Measurements from ENCODE around the gene PLD4.

PLD4 gene

DNA sequence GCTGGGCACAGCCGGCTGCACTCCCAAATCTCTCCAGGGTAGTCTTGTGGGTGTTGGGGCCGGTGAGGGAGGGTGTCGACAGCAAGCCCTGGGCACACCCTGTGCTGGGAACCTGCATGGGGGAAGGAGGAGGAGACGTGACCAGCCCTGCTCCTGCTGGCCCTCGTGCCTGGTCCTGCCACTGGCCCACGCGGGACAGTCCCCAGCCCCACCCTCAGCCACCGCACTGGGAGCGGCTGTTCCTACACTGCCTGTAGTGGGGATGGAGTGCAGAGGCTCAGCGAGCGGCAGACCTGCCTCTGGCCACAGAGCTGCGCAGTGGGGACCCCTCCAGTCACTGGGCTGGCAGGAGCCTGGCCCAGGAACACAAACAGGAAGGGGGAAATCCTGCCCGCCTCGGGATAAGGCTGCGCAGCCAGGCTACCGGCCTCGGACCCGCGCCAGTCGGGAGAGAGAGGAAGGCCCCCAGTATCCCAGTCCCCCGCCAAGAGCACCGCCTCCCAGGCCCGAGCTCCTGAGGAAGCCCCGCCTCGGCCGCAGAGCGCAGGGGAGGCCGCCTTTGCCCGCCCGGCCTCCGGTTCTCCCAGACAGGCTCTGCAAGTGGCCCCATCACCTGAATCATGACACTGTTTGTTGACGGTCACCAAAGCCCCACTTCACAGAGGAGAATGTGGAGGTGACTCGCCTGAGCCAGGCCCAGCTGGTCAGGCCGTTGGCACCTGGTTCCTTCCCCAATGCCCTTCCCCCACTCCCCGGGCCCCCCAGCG lies 42.9 kb downstream of the PLD4 start:
- Histone ChIP-seq H3K4me3 (ENCODE audit: low read depth in 1 of 2, low read length in 2 of 2) (no peak overlapping the region), H3K9me3 (ENCODE audit: insufficient read depth, low read length, severe bottlenecking) (no peaks in the 10 kb centered on the region), H3K9ac (ENCODE audit: low read depth, low read length) (no peak overlapping the region), H3K79me2 (ENCODE audit: insufficient read depth, low read length) (no peaks in the 10 kb centered on the region), H4K20me1 (ENCODE audit: insufficient read depth, low read length) (peaks cover 4% of the 10 kb centered on the region), H3K27ac (ENCODE audit: low read length) (no peak overlapping the region), H3K4me2 (ENCODE audit: insufficient read depth, low read length) (no peak overlapping the region), H2AFZ (ENCODE audit: low read depth, low read length) (no peak overlapping the region), H3K27me3 (ENCODE audit: insufficient read depth, low read length, poor library complexity) (no peaks in the 10 kb centered on the region), H3K4me1 (ENCODE audit: insufficient read depth, low read length) (no peaks in the 10 kb centered on the region), H3K36me3 (ENCODE audit: insufficient read depth, low read length) (no peaks in the 10 kb centered on the region)
- ATAC-seq (ENCODE audit: insufficient read depth, low read depth) (no peak), DNase-seq (no peak)
- TF ChIP-seq, protein P1, sequence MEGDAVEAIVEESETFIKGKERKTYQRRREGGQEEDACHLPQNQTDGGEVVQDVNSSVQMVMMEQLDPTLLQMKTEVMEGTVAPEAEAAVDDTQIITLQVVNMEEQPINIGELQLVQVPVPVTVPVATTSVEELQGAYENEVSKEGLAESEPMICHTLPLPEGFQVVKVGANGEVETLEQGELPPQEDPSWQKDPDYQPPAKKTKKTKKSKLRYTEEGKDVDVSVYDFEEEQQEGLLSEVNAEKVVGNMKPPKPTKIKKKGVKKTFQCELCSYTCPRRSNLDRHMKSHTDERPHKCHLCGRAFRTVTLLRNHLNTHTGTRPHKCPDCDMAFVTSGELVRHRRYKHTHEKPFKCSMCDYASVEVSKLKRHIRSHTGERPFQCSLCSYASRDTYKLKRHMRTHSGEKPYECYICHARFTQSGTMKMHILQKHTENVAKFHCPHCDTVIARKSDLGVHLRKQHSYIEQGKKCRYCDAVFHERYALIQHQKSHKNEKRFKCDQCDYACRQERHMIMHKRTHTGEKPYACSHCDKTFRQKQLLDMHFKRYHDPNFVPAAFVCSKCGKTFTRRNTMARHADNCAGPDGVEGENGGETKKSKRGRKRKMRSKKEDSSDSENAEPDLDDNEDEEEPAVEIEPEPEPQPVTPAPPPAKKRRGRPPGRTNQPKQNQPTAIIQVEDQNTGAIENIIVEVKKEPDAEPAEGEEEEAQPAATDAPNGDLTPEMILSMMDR (IDR thresholded peaks at IDR 0.05; ENCODE audit: borderline replicate concordance, extremely low read depth, low read length, poor library complexity, severe bottlenecking), result no peak
- TF ChIP-seq EZH2 (IDR thresholded peaks at IDR 0.05; ENCODE audit: borderline replicate concordance, low read depth, low read length, severe bottlenecking), result no peak

DNA sequence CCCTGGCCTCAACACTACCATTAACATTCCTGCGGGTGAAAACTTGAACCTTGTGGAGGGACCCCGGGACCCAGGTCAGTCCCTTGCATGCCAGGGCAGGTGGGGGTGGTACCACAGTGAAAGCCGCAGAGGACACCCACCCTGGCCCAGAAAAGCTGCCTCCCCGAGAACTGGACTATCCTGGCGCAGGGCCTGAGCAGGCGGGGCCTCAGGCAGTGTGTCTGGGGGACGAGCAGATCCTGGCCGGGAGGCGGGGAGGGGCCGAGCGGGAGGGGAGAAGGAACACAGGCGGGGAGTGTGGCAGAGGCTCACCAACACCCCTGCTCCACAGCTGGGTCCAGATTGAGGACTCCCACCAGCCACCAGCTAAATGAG lies 43.5 kb downstream of the PLD4 start:
- H3K27ac ChIP-seq (ENCODE audit: low read length), result no peak overlapping the region
- H4K20me1 ChIP-seq (ENCODE audit: insufficient read depth, low read length), result peaks cover 4% of the 10 kb centered on the region
- ATAC-seq (ENCODE audit: insufficient read depth, low read depth) (no peak), DNase-seq (no peak)
- no peaks in the 10 kb centered on the region for H3K79me2 ChIP-seq (ENCODE audit: insufficient read depth, low read length)
- H3K4me2 ChIP-seq (ENCODE audit: insufficient read depth, low read length), result no peak overlapping the region
- H3K9ac ChIP-seq (ENCODE audit: low read depth, low read length), result no peak overlapping the region
- no peak overlapping the region for H3K4me3 ChIP-seq (ENCODE audit: low read depth in 1 of 2, low read length in 2 of 2)
- H3K36me3 ChIP-seq (ENCODE audit: insufficient read depth, low read length), result no peaks in the 10 kb centered on the region
- TF ChIP-seq, protein P1 (IDR thresholded peaks at IDR 0.05; ENCODE audit: borderline replicate concordance, extremely low read depth, low read length, poor library complexity, severe bottlenecking), result no peak
- TF ChIP-seq EZH2 (IDR thresholded peaks at IDR 0.05; ENCODE audit: borderline replicate concordance, low read depth, low read length, severe bottlenecking), result no peak
- H3K9me3 ChIP-seq (ENCODE audit: insufficient read depth, low read length, severe bottlenecking), result no peaks in the 10 kb centered on the region
- H3K27me3 ChIP-seq (ENCODE audit: insufficient read depth, low read length, poor library complexity), result no peaks in the 10 kb centered on the region
- no peak overlapping the region for H2AFZ ChIP-seq (ENCODE audit: low read depth, low read length)
- H3K4me1 ChIP-seq (ENCODE audit: insufficient read depth, low read length), result no peaks in the 10 kb centered on the region

DNA sequence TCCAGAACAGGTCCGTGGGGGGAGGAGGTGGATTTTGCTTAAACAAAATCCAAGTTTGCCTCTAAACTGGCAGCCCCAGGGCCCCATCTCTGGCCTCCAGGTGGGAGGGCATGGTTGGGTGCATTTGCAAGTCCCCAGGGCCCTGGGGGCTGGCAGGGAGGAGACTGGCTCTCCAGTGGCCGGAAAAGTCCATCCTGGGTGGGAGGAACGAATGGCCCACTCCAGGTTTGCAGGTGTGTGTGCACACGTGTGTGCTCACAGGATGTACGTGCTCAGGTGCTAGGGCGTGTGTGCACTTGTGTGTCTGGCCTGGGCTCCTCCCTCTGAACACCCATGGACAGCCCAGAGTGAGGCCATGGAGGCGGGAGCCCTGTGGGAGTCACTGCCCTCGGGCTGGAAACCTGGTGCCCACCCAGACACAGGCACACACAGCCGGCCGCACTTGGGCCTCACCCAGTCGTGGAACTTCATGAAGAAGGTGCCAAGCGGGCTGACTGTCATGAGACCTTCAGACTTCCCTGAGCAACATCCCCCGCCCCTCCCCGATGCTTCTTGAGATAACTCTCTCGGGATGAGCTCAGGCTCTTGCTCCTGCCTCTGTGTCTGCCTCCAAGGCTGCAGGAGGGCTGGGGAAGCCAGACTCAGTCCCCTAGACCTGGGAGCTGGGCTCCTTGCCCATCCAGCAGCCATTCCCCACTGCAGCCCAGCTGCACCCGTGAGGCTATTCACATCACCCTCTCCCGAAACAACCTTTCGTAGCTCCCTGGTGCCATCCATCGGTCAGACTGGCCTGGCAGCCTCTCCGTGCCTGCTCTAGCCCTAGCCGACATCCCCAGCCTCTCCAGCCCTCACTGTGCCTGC lies 44.1 kb downstream of the PLD4 start:
- no peak overlapping the region for H3K9ac ChIP-seq (ENCODE audit: low read depth, low read length)
- no peaks in the 10 kb centered on the region for H3K9me3 ChIP-seq (ENCODE audit: insufficient read depth, low read length, severe bottlenecking)
- no peak overlapping the region for H2AFZ ChIP-seq (ENCODE audit: low read depth, low read length)
- H3K4me2 ChIP-seq (ENCODE audit: insufficient read depth, low read length), result no peak overlapping the region
- H3K27me3 ChIP-seq (ENCODE audit: insufficient read depth, low read length, poor library complexity), result no peaks in the 10 kb centered on the region
- ATAC-seq (ENCODE audit: insufficient read depth, low read depth), result no peak
- no peaks in the 10 kb centered on the region for H3K4me1 ChIP-seq (ENCODE audit: insufficient read depth, low read length)
- no peak for TF ChIP-seq EZH2 (IDR thresholded peaks at IDR 0.05; ENCODE audit: borderline replicate concordance, low read depth, low read length, severe bottlenecking)
- TF ChIP-seq, protein P1 (IDR thresholded peaks at IDR 0.05; ENCODE audit: borderline replicate concordance, extremely low read depth, low read length, poor library complexity, severe bottlenecking), result no peak
- H3K79me2 ChIP-seq (ENCODE audit: insufficient read depth, low read length), result no peaks in the 10 kb centered on the region
- H3K36me3 ChIP-seq (ENCODE audit: insufficient read depth, low read length), result no peaks in the 10 kb centered on the region
- H3K4me3 ChIP-seq (ENCODE audit: low read depth in 1 of 2, low read length in 2 of 2), result no peak overlapping the region
- no peak overlapping the region for H3K27ac ChIP-seq (ENCODE audit: low read length)
- no peak for DNase-seq
- H4K20me1 ChIP-seq (ENCODE audit: insufficient read depth, low read length), result peaks cover 4% of the 10 kb centered on the region
